OCI-LY1 (cell line): ENCODE data around the gene AMPH.

ENCODE experiments used
- EZH2 ChIP-seq: fragments of 200-600 bp; sonication (generic), shearing (Covaris generic); IDR thresholded peaks from 2 replicates; pipeline ENCODE4 v1.8.0; 2017; ENCODE audit warnings: borderline replicate concordance, mixed run types, mild to moderate bottlenecking, antibody characterized with exemption, low read length, moderate library complexity, mixed read lengths
- TF ChIP-seq, protein P1 (sequence below): fragments of 200-600 bp; sonication (generic), shearing (Covaris generic); IDR thresholded peaks from 2 replicates; pipeline ENCODE4 v1.5.1; 2017; ENCODE audit warnings: mild to moderate bottlenecking, antibody characterized with exemption, low read length, moderate library complexity, mixed read lengths

DNA sequence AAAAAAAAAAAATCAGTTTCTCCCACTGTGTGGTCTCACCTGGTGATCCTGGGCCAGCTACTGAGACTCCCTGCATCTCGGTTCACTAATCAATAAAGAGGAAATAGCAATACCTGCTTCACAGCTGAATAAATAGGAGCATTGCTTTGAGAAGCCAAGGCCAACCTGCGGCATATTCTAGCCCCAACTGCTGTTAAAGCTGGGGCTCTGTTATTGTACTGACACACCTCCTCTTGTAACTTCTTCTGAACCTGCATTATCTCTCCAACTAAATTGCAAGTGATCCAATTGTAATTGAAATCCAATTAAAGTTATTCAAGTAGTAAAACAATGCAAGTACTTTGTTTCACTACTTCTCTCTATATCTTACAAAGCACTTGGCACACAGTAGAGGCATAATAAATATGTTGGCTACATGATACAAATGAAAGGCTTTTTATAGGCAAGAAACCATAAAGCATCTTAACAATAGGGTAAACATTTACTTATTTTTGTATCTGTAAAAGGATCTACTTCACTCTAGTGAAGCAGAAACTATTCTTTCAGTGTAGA is 38.4 kb downstream of the AMPH start:
- TF ChIP-seq, protein P1, sequence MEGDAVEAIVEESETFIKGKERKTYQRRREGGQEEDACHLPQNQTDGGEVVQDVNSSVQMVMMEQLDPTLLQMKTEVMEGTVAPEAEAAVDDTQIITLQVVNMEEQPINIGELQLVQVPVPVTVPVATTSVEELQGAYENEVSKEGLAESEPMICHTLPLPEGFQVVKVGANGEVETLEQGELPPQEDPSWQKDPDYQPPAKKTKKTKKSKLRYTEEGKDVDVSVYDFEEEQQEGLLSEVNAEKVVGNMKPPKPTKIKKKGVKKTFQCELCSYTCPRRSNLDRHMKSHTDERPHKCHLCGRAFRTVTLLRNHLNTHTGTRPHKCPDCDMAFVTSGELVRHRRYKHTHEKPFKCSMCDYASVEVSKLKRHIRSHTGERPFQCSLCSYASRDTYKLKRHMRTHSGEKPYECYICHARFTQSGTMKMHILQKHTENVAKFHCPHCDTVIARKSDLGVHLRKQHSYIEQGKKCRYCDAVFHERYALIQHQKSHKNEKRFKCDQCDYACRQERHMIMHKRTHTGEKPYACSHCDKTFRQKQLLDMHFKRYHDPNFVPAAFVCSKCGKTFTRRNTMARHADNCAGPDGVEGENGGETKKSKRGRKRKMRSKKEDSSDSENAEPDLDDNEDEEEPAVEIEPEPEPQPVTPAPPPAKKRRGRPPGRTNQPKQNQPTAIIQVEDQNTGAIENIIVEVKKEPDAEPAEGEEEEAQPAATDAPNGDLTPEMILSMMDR, result no peak
- TF ChIP-seq EZH2, result no peak
